EL (cell line): Measurements from ENCODE around the gene TAS1R3.

Experiments used
- DNase-seq: peaks from one replicate; pipeline ENCODE4 v3.0.0-alpha.2; 2016

The TAS1R3 gene

GRCh38 chr1:1324524-1325287 lies 6.4 kb upstream of the TAS1R3 start, which contains the start of the genes CPTP and INTS11:
CPTP (plus strand) TSS chr1:1324802; CDS start chr1:1326911, 2,109 bp downstream.
INTS11 (minus strand) TSS chr1:1324660; CDS start chr1:1324608, 52 bp downstream.
- peak; percentile 91 for DNase-seq

GRCh38 chr1:1325288-1326074 lies 5.6 kb upstream of the TAS1R3 start:
- DNase-seq = no peak

- no peak for DNase-seq
Observed at GRCh38 chr1:1326075-1326605, 4.9 kb upstream of the TAS1R3 start.

- no peak for DNase-seq
Observed at GRCh38 chr1:1327291-1327690, 3.8 kb upstream of the TAS1R3 start.

GRCh38 chr1:1328254-1328653 lies 2.8 kb upstream of the TAS1R3 start:
- no peak for DNase-seq

- DNase-seq = no peak
Observed at GRCh38 chr1:1329304-1330210, 1.5 kb upstream of the TAS1R3 start.

GRCh38 chr1:1330366-1331067 lies 563 bp upstream of the TAS1R3 start:
- DNase-seq = peak; percentile 25

GRCh38 chr1:1332031-1332755 lies 1.1 kb downstream of the TAS1R3 start:
- no peak for DNase-seq

GRCh38 chr1:1332774-1333480 lies 1.8 kb downstream of the TAS1R3 start:
- DNase-seq = no peak

- no peak for DNase-seq
Observed at GRCh38 chr1:1333551-1334241, 2.6 kb downstream of the TAS1R3 start.

- no peak for DNase-seq
Observed at GRCh38 chr1:1334835-1335234, 3.8 kb downstream of the TAS1R3 start.

- DNase-seq = no peak
Observed at GRCh38 chr1:1335283-1335682, 4.2 kb downstream of the TAS1R3 start.

GRCh38 chr1:1335792-1336248 lies 4.7 kb downstream of the TAS1R3 start:
- no peak for DNase-seq

GRCh38 chr1:1336446-1336845 lies 5.4 kb downstream of the TAS1R3 start:
- DNase-seq = no peak

- DNase-seq = no peak
Observed at GRCh38 chr1:1336931-1337792, 6.1 kb downstream of the TAS1R3 start.

GRCh38 chr1:1337793-1338147 lies 6.7 kb downstream of the TAS1R3 start:
- no peak for DNase-seq

GRCh38 chr1:1338278-1338677 lies 7.2 kb downstream of the TAS1R3 start:
- no peak for DNase-seq

- DNase-seq = no peak
Observed at GRCh38 chr1:1340185-1340584, 9.1 kb downstream of the TAS1R3 start.
